ENCODE measurements around the gene ELP2. TPM values are rescaled to one million over a fixed set of nuclear protein-coding genes. Genes with fewer than 3 reads are reported as not detected.
A peak's percentile ranks its signal among the peaks of the same experiment; 100 is the strongest.

ELP2 gene
- total and polyA plus RNA-seq, 2 experiments from 2014 or later = 57.6 to 103 TPM

- Histone ChIP-seq H3K9ac (no peak overlapping the region), H3F3A (ENCODE audit: insufficient read depth) (peaks cover 16% of the 10 kb centered on the region; the same call in 1 of the 2 replicates), H3K4me2 (ENCODE audit: unreplicated experiment) (no peak overlapping the region), H3K4me1 (ENCODE audit: insufficient read depth) (peaks cover 6% of the 10 kb centered on the region; the same call in 1 of the 2 replicates), H3K9me3 (ENCODE audit: low read depth) (no peaks in the 10 kb centered on the region), H4K20me1 (ENCODE audit: insufficient read depth) (no peaks in the 10 kb centered on the region), H3K27me3 (replicated peaks; ENCODE audit: insufficient read depth) (no peaks in the 10 kb centered on the region), H3K36me3 (ENCODE audit: low read depth) (peaks cover 39% of the 10 kb centered on the region), H3K9me2 (ENCODE audit: insufficient read depth) (no peaks in the 10 kb centered on the region), H3K79me2 (ENCODE audit: insufficient read depth) (no peaks in the 10 kb centered on the region), H2AFZ (no peak overlapping the region), H3K4me3 (no peak overlapping the region), H3K27ac (no peak overlapping the region)
- in situ Hi-C loops (cut with MboI) = no loop called here
- WGBS, 2 experiments (ENCODE audit: low coverage in 1 of 2, low lambda C conversion rate in 2 of 2, missing lambda C conversion rate in 2 of 2) = 98 to 100% methylated on average over 2 of the region's 2 CpGs
- TF ChIP-seq EZH2phosphoT487 (IDR thresholded peaks at IDR 0.05; ENCODE audit: insufficient read depth, low read depth) = no peak
- no peak for TF ChIP-seq EZH2 (IDR thresholded peaks at IDR 0.05; ENCODE audit: insufficient read depth, poor library complexity, severe bottlenecking)
- no peak for DNase-seq
These were observed 46.5 kb downstream of the ELP2 start for GRCh38 chr18:36176177-36176584.

DNA sequence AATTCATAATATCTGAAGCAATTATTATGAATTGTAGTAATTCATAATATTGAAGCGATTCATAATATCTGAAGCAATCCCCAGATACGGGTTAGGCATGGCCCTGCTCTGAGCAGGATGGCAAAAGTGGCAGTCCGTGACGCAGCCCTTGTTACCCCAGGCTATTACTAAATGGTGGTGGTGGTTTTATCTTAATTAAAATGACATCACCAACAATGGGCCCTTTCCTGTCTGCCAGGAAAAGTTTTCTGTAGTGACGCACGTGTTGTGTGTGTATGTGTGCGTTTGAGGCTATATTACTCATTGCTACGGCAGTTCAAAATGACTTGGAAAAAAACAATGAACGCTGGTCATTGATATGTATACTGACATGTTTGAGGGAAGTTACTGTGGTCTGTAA lies 47.0 kb downstream of the ELP2 start:
- TF ChIP-seq EZH2 (IDR thresholded peaks at IDR 0.05; ENCODE audit: insufficient read depth, poor library complexity, severe bottlenecking) (no peak), EZH2phosphoT487 (IDR thresholded peaks at IDR 0.05; ENCODE audit: insufficient read depth, low read depth) (no peak)
- Histone ChIP-seq H3K4me2 (ENCODE audit: unreplicated experiment) (no peak overlapping the region), H3K4me1 (ENCODE audit: insufficient read depth) (peaks cover 6% of the 10 kb centered on the region; the same call in 1 of the 2 replicates), H2AFZ (no peak overlapping the region), H3K36me3 (ENCODE audit: low read depth) (peaks cover 33% of the 10 kb centered on the region), H3K9me2 (ENCODE audit: insufficient read depth) (no peaks in the 10 kb centered on the region), H3K9me3 (ENCODE audit: low read depth) (no peaks in the 10 kb centered on the region), H3K27me3 (replicated peaks; ENCODE audit: insufficient read depth) (no peaks in the 10 kb centered on the region), H3F3A (ENCODE audit: insufficient read depth) (peaks cover 16% of the 10 kb centered on the region; the same call in 1 of the 2 replicates), H3K4me3 (no peak overlapping the region), H3K27ac (no peak overlapping the region), H3K9ac (no peak overlapping the region), H4K20me1 (ENCODE audit: insufficient read depth) (no peaks in the 10 kb centered on the region), H3K79me2 (ENCODE audit: insufficient read depth) (no peaks in the 10 kb centered on the region)
- in situ Hi-C loops (cut with MboI) = no loop called here
- 93 to 96% methylated on average over 9 of the region's 9 CpGs for WGBS, 2 experiments (ENCODE audit: low coverage in 1 of 2, low lambda C conversion rate in 2 of 2, missing lambda C conversion rate in 2 of 2)
- peak; percentile 17 for DNase-seq

GRCh38 chr18:36177913-36178312 lies 48.2 kb downstream of the ELP2 start:
- TF ChIP-seq EZH2phosphoT487 (IDR thresholded peaks at IDR 0.05; ENCODE audit: insufficient read depth, low read depth) = no peak
- no peak for TF ChIP-seq EZH2 (IDR thresholded peaks at IDR 0.05; ENCODE audit: insufficient read depth, poor library complexity, severe bottlenecking)
- H3F3A ChIP-seq (ENCODE audit: insufficient read depth) = peaks cover 16% of the 10 kb centered on the region; the same call in 1 of the 2 replicates
- H2AFZ ChIP-seq = no peak overlapping the region
- H3K27me3 ChIP-seq (replicated peaks; ENCODE audit: insufficient read depth) = no peaks in the 10 kb centered on the region
- no peak for DNase-seq
- no peaks in the 10 kb centered on the region for H3K79me2 ChIP-seq (ENCODE audit: insufficient read depth)
- no peak overlapping the region for H3K27ac ChIP-seq
- H3K4me2 ChIP-seq (ENCODE audit: unreplicated experiment) = no peak overlapping the region
- H4K20me1 ChIP-seq (ENCODE audit: insufficient read depth) = no peaks in the 10 kb centered on the region
- no peak overlapping the region for H3K9ac ChIP-seq
- no peak overlapping the region for H3K4me3 ChIP-seq
- in situ Hi-C loops (cut with MboI) = no loop called here
- 79 to 80% methylated on average over 3 of the region's 3 CpGs for WGBS, 2 experiments (ENCODE audit: low coverage in 1 of 2, low lambda C conversion rate in 2 of 2, missing lambda C conversion rate in 2 of 2)
- no peaks in the 10 kb centered on the region for H3K9me3 ChIP-seq (ENCODE audit: low read depth)
- peaks cover 6% of the 10 kb centered on the region; the same call in 1 of the 2 replicates for H3K4me1 ChIP-seq (ENCODE audit: insufficient read depth)
- peaks cover 22% of the 10 kb centered on the region for H3K36me3 ChIP-seq (ENCODE audit: low read depth)
- H3K9me2 ChIP-seq (ENCODE audit: insufficient read depth) = no peaks in the 10 kb centered on the region

DNA sequence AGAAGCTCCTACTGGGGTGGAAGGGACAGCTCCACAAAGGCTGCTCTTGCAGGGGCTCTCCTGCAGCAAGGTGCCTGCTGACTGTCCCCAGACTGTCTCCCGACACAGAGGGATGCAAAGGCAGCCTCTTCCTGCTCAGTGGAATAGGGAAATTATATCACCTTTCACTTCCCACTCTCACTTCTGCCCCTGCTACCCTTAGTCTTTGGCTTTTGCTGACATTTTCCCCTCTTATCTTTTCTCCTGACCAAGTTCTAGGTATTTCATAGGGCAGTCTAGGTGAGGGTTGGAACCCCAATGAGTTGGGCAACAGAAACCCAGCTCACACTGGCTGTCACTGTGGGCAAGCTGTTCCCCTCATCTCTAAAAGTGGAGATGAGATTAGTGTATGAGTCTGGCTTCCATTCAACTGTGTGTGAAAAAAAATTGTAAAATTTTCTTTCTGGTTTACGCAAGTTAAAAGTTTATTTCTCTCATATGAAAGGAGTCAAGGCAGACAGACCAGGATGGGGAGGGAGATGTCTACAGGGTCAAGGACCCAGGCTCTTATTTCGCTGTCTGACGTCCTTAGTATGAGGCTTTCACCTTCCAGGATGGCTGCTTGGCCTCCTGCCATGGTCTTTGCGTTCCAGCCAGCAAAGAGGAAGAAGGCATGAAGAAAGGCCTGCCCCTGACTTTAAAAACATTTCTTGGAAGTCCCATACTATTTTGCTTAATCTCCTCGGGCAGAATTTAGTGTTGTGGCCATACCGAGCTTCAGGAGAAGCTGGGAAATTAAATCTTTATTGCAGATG lies 50.1 kb downstream of the ELP2 start:
- H3K27ac ChIP-seq = peak overlapping the region; percentile 31
- in situ Hi-C loops (cut with MboI) = no loop called here

More for the DNA sequence above, 50.1 kb downstream of the ELP2 start:
- no peaks in the 10 kb centered on the region for H3K9me2 ChIP-seq (ENCODE audit: insufficient read depth)
- WGBS, 2 experiments (ENCODE audit: low coverage in 1 of 2, low lambda C conversion rate in 2 of 2, missing lambda C conversion rate in 2 of 2) = 36 to 45% methylated on average over 7 of the region's 7 CpGs
- no peaks in the 10 kb centered on the region for H4K20me1 ChIP-seq (ENCODE audit: insufficient read depth)
- peaks cover 6% of the 10 kb centered on the region; the same call in 1 of the 2 replicates for H3K4me1 ChIP-seq (ENCODE audit: insufficient read depth)
- H3K36me3 ChIP-seq (ENCODE audit: low read depth) = peaks cover 9% of the 10 kb centered on the region
- DNase-seq = peak; percentile 67
- H3F3A ChIP-seq (ENCODE audit: insufficient read depth) = peaks cover 16% of the 10 kb centered on the region; the same call in 1 of the 2 replicates
- H3K79me2 ChIP-seq (ENCODE audit: insufficient read depth) = no peaks in the 10 kb centered on the region
- H3K4me2 ChIP-seq (ENCODE audit: unreplicated experiment) = peak overlapping the region; percentile 57
- TF ChIP-seq EZH2phosphoT487 (IDR thresholded peaks at IDR 0.05; ENCODE audit: insufficient read depth, low read depth) = no peak
- TF ChIP-seq EZH2 (IDR thresholded peaks at IDR 0.05; ENCODE audit: insufficient read depth, poor library complexity, severe bottlenecking) = no peak
- H3K4me3 ChIP-seq = no peak overlapping the region
- H3K9ac ChIP-seq = peak overlapping the region; percentile 43
- no peak overlapping the region for H2AFZ ChIP-seq
- no peaks in the 10 kb centered on the region for H3K27me3 ChIP-seq (replicated peaks; ENCODE audit: insufficient read depth)
- H3K9me3 ChIP-seq (ENCODE audit: low read depth) = no peaks in the 10 kb centered on the region

Measured in GM23248 (cell line).